Bladder microvascular endothelial cell (primary cell): ENCODE data around the gene RPS6KA2. TPM values are rescaled to one million over a fixed set of nuclear protein-coding genes. Genes with fewer than 3 reads are reported as not detected.

Experiments used
- total RNA-seq: library from RNA; depleted of rRNA; stranded (reverse); fragments of >200 nt; gene quantifications from 2 replicates; pipeline ENCODE4 v1.2.3, GENCODE V29; 2014

The RPS6KA2 gene
- total RNA-seq: 85.3 and 381 TPM in 2 replicates

GRCh38 chr6:166627033-166627874, at the start of gene RPS6KA2:
TSS of gene RPS6KA2 (minus strand) at chr6:166627251. CDS start at chr6:166627019, 232 bp downstream.

GRCh38 chr6:166586424-166587156, 40.5 kb downstream of the RPS6KA2 start, which contains the start of gene RAMACL:
TSS of gene RAMACL (minus strand) at chr6:166586678. CDS start at chr6:166586477, 201 bp downstream.

GRCh38 chr6:166382933-166383801, 243.9 kb downstream of the RPS6KA2 start, which contains the start of gene MPC1:
TSS of gene MPC1 (minus strand) at chr6:166382940. CDS start at chr6:166382876, 64 bp downstream.

Other genes starting within 250 kb of the RPS6KA2 start
- 9.3 and 17.5 TPM in 2 replicates for gene MPC1, start 244.3 kb downstream of the RPS6KA2 start, total RNA-seq
- gene RAMACL, start 40.6 kb downstream of the RPS6KA2 start, total RNA-seq: 1.8 and 13.3 TPM in 2 replicates